A204.1 (cell line): ENCODE results near the gene SETX.
"Not testable (repeated sequence)": the region's sequence is repeated elsewhere in the genome, so short reads cannot be mapped to it uniquely, and the experiment has no call there.

Experiments used
- FAIRE-seq: peaks from 2 replicates; lab custom pipeline; 2012; peaks lifted over from hg19 to GRCh38; lab: Jason Lieb, UNC

The SETX gene

DNA sequence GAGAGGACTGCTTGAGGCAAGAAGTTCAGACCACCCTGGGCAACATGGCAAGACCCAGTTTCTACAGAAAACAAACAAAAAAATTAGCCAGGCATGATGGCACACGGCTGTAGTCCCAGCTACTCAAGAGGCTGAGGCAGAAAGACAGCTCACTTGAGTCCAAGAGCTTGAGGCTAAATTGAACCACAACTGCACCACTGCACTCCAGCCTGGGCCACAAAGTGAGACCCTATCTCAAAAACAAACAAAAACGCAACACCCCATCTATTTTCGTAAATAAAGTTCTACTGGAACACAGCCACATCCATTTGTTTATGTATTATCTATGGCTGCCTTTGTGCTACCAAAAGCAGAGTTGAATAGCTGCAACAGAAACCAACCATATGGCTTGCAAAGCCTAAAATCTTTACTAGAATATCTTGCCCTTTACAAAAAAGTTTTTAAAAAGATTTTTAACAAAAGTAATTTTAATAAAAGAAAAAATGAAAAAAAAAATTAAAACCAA, 67.5 kb downstream of the SETX start:
- FAIRE-seq = no peak

DNA sequence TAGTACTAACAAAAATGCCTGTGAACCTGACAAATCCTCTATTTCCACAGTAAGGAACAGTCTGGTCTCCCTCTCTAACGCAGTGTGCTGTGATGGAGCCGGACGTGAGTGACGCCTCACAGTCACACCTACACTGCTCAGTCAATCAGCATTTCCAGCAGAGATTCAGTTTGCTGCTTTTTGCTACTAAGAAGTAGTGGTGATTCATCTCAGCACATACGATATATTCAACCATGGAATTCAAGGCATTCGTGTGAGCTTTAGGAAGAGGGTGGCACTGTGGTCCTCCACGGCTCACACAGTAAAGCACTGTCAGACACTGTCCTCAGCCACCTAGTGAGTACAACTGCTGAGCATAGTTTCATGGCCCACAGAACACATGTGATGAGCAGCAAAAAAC, 70.9 kb downstream of the SETX start:
- no peak for FAIRE-seq

DNA sequence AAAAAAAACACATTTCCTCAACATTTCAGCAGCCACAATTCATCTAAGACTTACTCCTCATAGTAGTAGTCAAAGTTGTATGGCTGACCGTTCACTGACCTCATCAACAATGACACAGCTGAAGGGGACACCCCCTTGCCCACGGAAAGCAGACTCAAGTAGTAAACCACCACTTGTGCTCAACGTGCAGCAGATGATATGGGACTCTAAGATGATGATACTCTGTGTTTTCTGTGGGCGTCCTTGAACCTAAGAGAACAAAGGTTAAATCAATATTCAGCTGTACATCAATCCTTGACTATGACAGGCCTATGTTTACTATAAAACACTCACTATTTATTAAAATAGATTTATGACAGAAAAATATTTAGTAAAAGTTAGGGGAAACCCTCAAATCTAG, 71.6 kb downstream of the SETX start:
- no peak for FAIRE-seq

DNA sequence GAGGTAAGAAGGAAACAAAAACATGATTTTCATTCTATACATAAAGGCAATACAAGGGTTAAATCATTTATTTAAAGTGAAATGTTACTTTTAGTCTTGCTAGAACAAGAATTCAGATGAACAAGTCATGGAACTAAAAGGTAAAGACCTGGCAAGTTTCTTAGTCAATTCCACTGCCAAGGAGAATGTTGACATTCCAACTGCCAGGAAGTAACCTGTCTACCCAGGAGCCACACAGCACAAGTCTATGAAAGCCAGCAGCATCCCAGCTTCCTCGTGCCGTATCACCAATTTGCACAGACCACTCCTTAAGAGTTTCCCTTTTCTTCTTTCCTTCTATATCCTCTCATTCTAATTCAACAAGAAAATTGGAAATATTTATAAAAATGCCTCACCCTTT, 79.9 kb downstream of the SETX start:
- FAIRE-seq = no peak

DNA sequence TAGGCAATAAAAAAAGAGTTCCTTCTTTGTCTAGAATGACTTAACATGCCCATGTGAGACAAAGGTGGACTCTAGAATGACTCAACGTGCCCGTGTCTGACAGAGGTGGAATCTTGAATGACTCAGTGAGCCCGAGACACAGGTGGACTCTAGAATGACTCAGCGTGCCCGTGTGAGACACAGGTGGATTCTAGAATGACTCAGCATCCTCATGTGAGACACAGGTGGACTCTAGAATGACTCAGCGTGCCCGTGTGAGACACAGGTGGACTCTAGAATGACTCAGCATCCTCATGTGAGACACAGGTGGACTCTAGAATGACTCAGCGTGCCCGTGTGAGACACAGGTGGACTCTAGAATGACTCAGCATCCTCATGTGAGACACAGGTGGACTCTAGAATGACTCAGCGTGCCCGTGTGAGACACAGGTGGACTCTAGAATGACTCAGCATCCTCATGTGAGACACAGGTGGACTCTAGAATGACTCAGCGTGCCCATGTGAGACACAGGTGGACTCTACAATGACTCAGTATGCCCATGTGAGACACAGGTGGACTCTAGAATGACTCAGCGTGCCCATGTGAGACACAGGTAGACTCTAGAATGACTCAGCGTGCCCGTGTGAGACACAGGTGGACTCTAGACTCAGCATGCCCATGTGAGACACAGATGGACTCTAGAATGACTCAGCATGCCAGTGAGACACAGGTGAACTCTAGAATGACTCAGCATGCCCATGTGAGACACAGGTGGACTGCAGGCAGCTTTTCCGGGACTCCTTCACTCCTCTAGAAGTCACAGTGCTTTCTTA, 84.9 kb downstream of the SETX start:
- FAIRE-seq = not testable (repeated sequence)

DNA sequence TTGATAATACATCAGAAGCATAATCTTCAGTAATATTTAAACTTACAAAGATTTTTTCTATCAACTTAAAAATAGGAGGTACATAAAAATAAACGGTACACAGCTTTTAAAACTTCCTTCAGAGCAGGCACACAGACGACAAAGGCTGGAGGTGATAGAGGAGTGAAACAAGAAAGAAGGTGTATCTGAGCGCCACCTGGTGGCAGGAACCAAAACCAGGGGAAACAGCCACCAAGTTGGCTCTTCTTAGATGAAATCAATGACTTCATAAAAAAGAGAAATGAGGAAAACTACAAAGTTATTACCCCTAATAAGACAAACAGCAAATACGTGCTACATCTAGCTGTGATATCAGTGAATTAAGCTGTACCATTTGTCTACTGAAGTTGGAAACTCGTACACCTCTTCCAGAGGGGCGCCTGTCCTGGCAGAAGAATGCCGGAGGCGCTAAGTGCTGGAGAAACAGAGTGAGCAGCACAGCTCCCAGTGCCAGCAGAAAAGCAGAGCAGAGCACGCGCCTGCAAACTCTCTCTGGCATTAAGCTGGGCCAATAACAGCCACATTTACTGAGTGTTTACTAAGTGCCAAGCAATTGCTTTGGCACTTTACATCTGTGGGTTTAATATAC, 85.9 kb downstream of the SETX start:
- peak; percentile 86 for FAIRE-seq

DNA sequence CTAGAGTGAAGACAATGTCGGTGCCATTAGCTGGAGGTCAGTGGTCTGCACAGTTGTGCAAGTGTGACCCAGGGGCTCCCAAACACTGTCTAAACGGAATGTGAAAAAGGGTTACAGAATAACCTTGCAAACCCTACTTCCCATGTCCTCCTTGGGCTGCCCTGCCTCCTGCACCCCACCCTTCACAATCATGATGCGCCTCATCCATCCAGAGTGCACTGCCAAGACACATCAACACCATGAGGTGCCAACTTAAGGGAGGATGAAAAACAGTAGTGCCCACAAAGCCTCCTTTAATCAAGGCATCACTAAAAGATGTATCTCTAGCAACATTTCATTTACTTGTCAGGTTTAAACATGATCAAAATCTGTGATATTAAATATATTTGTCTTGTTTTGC, 87.1 kb downstream of the SETX start:
- no peak for FAIRE-seq

DNA sequence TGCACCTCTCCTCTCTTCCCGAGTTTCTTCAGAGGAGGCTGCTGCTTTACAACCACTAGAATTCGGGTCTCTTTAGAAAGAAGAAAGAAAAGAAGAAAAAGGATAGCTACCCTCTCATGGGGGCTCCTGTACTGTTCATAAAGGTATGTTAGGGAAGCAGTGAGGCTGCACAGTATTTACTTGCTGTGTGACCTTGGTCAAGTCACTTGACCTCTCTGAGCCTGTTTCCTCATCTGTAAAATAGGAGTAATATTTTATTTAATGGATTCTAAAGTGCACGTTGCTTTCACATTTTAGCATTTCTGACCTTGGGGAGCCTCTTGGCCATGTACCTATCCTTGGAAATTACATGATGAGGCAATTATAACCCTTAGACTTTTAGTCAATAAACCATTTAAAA, 88.8 kb downstream of the SETX start:
- FAIRE-seq = no peak

DNA sequence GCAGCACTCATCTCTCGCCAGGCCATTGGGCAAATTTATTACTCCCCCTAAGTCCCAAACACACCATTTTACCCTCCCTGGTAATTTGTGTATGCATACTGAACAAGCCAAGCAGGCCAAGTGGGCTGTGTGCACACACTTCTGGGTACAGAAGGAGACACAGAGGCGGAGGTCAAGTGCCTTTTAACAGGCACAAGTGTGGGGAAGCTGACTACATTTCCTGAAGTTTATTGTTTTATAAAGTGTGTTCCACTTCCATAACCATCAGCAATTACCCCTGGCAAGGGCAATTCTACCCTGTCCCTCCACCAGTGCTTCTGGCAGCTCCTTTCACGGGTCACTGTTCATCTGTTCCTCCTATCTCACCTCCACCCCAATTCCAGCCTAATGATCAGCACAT, 93.9 kb downstream of the SETX start:
- no peak for FAIRE-seq

DNA sequence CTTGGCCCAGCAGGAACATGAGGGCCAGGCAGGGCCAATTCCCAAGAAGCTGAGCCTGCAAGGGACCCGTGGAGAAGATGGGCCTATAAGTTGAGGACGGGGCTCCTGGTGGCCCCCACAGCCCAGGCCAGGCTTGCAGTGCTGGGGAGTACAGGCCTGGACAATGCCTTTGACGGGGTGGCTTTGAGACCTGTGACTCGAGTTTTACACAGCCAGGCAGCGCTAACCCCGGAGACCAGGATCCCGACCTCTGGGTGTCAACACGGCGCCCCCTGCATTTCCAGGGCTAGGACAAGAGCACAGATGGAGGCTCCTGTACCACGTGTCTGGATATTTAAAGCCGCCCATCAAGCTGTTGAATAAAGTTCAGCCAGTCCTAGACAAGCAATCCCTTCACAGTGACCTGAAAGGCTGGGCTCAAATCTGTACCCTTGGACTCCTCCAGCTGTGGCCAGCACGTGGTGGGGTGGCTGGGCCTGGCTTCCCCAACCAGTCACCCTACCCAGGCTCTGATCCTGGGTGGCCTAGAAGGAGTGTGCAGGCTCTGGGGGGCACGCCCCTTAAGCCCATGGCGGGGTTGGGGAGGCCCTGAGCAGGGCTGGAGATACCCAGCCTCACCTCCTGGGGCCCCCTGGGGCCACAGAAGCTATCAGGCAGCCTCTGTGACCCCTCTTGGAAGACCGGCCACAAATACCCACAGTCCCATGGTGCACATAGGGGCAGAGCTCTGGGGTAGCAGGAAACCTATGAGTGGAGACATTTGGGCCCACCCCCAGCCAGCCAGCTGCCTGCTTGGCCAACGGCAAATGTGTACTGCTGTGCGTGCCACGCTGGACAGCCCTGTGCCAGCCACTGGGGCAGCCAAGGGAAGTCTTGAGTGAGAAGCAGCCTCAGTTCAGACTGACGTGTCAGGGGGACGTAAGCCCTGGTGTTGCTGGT, 104.2 kb downstream of the SETX start:
- no peak for FAIRE-seq

DNA sequence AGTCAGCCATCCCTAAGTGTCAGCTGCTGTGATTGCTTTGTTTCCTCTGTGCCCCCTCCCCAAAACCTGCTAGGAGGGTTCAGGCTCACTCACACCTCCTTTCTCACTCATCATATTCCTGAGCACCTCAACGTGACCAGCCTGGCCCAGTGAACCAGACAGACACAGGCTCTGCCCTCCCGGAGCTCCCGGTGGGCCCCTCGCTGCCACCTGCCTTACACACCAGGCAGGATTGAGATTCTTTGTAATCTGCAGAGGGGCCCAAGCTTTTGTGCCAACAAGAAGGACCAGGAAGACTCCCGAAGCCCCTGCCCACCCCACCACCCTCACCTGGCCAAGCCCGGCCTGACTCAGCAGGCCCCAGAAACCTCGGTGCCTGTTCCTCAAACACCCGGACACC, 105.1 kb downstream of the SETX start:
- no peak for FAIRE-seq

DNA sequence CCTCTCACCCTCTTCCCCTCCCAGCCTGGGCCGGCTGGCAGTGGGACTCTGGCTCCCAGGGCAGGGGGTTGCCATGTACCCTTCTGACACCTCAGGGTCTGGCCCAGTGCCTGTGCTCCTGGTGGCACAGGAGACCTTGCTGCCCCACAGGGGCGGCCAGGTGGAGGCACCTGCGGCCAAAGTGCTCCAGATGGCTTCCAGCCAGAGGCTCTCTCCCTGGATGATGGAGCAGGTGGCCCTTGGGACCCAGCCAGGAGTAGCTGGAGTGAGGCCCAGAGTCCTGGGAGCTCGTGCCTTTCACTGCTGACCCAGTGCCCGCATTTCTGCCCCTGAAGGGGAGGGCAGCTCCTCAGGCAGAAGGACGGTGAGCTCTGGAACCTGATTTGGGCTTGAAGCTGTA, 105.7 kb downstream of the SETX start:
- no peak for FAIRE-seq

DNA sequence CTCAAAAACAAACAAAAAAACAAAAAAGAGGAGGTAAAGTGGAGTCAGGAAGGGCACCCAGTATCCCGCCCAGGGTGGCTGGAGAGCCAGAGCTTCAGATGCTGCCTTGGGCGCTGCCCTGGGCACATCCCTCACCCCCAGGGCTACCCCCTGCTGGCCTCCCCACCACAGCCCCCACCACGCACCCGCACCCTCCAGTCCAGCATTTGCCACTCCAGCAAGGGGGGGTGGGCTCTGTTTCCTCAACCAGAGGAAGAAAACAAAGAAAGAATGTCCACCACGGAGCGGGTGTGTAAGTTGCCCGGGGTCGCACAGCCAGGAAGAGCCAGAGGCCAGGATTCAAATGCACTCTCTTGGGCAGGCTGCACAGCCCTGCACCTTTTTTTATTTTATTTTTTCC, 106.8 kb downstream of the SETX start:
- no peak for FAIRE-seq

DNA sequence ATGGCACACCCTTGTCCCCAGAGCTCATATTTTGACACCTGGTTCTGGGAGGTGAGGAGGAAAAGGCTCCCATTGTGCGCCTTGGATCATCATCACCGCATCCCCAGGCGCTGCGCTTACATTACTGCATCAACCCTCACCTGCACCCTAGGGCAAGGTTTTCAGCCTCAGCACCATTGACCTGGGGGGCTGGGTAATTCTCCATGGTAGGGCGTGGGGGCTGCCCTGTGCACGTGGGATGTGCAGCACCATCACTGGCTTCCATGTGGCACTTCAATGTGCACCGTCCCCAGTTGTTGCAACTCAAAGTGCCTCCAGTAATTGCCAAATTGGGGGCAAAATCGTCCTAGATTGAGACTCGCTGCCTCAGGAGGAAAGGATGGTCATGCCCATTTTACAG, 109.3 kb downstream of the SETX start:
- no peak for FAIRE-seq

DNA sequence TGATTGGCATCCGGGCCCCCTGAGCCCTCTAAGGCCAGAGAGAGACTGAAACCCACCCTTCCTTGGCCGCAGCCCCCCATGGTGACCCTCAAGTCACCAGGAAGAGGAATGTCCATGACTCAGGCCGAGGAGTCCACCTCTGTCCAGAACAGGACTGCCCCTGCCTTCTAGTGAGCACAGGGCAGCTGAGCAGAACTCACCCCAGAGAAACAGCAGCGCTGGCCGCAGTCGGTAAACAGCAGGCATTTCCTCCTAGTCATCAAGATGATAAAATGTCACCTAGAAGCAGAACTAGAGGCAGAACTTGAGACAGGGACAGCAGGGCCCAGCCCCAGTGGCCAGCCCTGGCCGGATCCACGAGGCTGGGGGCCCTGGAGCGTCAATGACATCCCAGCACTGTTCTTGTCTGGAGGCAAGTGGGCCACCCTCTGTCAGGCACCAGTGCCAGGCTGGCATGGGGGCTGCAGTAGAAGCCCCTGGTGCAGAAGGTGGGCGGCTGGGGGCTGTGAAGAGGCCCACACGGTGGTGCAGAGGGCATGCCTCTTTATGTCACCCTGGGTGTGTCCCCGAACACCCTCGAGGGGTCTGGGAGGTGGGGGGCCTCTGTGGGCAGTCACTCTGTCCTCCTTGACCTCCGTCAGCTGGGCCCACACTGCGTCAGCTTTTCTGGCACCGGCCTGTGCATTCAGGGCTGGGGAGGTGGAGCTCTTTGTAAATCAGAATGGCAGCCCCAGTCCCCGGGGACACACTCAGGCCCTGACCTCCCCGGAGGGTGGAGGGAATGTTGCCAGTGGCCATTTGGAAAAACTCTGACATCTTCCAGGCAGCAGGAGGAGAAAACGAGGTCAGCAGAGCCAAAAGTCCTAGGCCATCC, 110.0 kb downstream of the SETX start:
- FAIRE-seq = no peak

DNA sequence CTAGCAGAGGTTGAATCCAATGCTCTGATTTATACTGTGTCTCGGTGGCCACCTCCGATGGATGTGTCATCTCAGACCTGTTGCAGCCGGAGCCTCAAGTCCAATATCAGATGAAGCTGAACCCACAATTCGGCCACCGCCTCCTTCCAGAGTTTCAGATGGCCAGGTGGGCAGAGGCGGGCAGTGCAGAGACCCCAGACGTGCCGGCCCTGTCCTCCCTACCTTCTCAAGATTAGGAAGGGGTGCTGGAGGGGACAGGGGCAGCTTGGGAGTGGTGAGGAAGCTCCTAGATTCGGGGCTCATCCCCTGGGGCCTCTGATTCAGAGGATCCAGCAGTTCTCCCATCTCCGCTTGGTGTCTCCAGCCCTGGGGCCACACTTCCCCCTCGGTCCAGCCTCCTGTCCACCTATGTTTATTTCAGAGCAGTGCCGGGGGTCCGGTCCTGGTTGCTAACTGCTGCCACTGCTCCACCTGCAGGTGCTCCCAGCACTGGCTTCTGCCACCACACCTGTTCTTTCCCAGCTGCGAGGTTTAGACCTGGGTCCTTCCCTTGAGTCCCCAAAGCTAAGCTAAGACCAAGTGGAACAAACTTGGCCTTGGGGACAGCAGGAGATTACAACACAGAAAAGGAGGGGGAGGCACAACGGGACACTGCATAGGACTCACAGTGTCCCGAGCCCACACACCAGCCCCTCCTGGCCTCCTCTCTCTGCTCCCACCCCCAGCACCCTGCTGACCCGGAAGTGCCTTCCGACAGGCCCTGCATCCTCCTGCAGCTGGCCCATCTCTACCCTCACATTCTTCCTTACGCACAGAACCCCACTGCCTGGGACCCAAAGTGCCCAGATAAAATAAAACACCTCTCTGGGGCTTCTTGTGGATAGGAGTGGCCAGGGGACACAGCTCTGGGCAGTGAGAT, 111.4 kb downstream of the SETX start:
- no peak for FAIRE-seq

DNA sequence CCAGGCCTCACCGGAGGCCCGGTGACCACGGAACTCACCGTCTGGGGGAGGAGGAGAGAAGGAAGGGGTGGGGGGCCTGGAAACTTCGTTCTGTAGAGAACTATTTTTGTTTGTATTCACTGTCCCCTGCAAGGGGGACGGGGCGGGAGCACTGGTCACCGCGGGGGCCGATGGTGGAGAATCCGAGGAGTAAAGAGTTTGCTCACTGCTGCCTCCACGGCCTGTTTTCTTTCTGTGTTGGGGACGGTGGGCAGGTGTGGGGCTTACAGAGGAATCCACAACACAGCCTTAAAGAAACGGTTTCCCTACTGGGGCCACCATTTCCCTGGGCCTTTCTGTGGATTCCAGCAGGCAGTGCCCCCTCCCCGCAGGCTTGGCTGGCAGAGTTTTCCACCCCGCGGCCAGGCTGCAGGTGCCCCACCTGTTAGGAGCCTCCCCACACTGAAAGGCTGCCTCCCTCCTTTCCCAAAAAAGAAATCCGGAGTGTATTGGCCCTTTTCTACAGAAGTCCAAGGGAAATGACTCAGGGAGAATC, 112.1 kb downstream of the SETX start:
- FAIRE-seq = no peak

DNA sequence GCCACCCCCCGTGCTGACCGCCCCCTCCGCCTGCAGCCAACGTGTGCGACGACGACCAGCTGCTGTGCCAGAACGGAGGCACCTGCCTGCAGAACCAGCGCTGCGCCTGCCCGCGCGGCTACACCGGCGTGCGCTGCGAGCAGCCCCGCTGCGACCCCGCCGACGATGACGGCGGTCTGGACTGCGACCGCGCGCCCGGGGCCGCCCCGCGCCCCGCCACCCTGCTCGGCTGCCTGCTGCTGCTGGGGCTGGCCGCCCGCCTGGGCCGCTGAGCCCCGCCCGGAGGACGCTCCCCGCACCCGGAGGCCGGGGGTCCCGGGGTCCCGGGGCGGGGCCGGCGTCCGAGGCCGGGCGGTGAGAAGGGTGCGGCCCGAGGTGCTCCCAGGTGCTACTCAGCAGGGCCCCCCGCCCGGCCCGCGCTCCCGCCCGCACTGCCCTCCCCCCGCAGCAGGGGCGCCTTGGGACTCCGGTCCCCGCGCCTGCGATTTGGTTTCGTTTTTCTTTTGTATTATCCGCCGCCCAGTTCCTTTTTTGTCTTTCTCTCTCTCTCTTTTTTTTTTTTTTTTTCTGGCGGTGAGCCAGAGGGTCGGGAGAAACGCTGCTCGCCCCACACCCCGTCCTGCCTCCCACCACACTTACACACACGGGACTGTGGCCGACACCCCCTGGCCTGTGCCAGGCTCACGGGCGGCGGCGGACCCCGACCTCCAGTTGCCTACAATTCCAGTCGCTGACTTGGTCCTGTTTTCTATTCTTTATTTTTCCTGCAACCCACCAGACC, 112.8 kb downstream of the SETX start:
- FAIRE-seq = no peak

DNA sequence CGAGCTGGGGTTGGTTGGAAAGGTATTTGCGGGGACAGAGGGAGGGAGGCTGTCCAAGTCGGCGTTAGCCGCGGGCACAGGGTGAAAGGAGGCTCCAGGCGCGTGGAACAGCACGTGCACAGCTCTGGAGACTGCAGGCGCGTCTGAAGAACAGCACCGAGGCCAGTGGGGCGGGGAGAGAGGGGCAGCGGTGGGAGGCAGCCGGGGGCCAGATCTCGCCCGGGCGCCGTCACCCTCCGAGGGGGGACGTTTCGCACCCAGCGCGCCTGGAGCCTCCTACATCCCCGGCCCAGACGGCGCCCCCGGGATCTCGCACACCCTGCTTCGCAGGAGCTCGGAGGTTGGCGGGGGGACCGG, 113.3 kb downstream of the SETX start:
- no peak for FAIRE-seq
